CD1c-positive myeloid dendritic cell (primary cell): ENCODE results near the gene DDIAS.
A peak's percentile ranks its signal among the peaks of the same experiment; 100 is the strongest.
"Not testable (repeated sequence)": the region's sequence is repeated elsewhere in the genome, so short reads cannot be mapped to it uniquely, and the experiment has no call there.

Source experiments
- DNase-seq: peaks from one replicate; pipeline ENCODE4 v3.0.0-alpha.2; 2016; ENCODE audit errors: extremely low spot score

Gene DDIAS

GRCh38 chr11:82889133-82890001, 12.2 kb upstream of the DDIAS start:
- peak; percentile 61 for DNase-seq

DNA sequence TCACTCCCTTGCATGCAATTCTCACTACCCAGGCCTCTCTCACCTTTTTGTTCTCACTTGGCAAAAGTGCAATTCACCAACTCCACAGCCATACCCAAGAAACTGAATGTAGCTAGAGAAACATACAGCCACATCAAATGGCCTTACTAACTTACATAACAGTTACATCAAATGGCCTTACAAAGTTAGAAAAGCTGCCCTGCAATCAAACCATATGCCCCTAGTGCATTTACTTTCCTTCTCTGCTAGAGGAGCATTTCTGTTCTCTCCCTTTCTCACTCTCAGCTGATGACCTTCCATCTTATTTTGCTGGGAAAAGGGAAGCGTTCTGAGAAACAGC, 11.6 kb upstream of the DDIAS start:
- no peak for DNase-seq

GRCh38 chr11:82890936-82891335, 10.6 kb upstream of the DDIAS start:
- DNase-seq: peak; percentile 55

GRCh38 chr11:82892611-82893169, 8.8 kb upstream of the DDIAS start:
- no peak for DNase-seq

- DNase-seq: peak; percentile 75
These were observed 6.0 kb upstream of the DDIAS start for GRCh38 chr11:82895437-82896091.

- no peak for DNase-seq
These were observed 5.4 kb upstream of the DDIAS start for GRCh38 chr11:82896183-82896582.

GRCh38 chr11:82898241-82898640, 3.3 kb upstream of the DDIAS start:
- DNase-seq: peak; percentile 70

DNA sequence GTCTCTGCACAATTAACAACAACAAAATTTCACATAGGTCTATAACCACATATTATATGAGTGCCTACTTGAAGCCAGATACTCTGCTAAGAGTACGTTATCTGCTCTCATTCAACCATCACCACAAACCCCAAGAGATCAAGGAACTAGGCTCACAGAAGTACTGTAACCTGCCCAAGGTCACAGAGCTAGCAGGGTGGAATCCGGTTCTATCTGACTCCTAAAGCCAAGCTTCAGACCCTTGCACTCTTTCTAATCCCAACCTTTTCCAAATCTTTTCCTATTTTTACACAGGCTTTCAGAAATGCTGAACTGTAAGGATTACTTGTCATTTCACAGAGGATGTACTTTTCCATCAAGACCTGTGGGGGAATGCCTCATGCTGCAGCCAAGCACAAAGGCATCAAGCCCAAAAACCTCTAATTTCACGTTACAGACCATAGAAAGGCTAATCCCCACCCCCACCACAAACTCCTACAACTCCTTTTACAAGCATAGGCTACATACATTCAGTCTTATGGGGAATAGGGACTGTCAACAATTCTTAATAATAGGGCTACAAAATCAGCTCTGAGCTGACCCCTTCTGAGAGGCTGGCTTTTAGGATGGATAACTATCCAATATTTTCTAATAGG, 2.2 kb upstream of the DDIAS start:
- peak; percentile 24 for DNase-seq

- no peak for DNase-seq
These were observed 1.6 kb upstream of the DDIAS start for GRCh38 chr11:82899957-82900276.

DNA sequence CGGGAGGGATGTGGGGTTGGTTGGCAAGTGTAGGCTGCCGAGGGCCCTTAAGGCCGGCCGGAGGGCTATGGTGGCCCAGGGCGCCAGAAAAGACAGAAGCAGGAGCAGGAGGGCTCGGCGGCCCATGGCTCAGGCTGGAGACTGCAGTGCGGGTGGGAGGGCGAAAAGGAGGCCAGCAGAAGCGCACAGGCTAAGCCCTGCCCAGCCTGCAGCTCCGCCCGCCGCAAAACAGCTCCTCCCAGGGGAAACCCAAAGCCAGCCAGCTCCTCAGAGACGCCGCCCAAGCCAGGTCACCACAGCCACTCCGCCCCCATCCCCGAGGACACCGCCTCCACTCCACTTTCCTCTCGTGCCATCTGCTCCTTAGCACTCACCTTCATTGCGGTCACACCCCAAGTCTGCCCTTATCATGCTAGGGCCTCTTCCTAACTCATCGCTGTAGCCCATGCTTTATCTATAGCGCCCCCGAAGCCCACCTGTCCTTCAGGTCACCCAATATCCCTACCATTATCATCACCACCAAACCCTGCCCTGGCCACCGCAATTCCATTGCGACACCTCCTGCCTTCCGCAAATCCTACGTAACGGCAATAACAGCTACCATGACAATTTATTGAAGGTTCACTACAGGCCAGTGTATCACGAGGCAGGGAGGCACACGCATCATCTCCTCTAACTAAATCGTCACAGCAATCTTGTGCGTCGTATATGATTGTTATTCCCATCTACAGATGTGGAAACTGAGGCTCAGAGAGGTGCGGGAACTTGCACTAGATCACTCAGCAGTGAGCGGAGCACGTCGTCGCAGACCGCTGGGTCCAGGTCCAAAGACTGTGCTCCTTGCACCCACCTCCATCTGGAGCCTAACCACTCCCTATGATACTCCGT, 1.0 kb upstream of the DDIAS start, which contains the start of gene PRCP:
TSS of gene PRCP (minus strand) at position 154 of the 888 bp plus-strand sequence. CDS start at position 126, 28 bp downstream.
- DNase-seq: peak; percentile 95

GRCh38 chr11:82901922-82902485, 468 bp downstream of the DDIAS start:
- peak; percentile 20 for DNase-seq

DNA sequence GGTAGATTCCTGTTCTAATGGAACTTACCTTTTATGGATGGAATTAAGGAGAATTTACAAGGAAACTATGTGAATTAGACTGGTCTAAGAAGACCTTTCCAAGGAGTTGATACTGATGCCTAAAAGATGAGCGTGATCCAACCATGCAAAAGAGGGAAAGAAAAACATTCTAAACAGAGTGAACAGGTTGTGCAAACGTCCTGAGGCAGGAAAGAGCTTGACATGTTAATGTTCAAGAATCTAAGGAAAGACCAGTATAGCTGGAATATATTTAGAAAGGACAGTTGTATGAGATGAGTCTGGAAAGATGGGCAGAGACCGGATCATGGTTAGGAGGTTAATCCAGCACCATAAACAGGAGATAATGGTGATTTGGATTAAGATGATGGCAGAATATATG, 1.3 kb downstream of the DDIAS start:
- DNase-seq: no peak

DNA sequence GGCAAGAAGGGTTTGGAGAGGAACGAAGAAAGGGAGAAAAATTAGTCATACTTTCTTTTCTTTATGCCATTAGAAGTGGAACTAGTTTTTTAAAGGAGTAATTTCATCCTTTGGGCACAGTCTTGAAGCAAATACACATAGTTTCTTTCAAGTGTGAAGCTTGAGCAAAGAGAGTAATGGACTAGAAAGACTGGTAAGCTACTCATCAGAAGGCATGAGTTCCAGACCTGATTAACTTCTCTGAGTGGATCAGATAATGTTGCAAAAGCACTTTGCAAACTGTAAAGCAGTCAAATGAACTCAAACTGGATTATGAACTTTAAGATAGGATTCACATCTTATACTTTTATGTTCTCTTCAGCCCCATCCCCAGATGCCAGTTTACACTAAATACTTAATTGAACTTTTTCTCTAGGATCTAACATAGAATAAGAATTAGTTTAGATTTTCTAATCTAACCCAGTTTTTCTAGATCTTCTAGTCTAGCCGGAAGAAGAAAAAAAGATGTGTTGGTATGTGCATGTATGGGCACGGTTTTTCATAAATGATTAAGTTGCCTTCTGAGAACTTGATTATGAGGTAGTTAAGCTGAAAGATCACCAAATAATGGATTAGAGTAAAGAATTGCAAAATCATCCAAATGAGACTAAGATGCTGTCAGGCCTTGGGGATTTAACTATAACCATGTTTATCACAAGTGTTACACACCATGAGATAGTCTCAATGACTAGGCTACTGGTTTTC, 2.5 kb downstream of the DDIAS start:
- no peak for DNase-seq

DNA sequence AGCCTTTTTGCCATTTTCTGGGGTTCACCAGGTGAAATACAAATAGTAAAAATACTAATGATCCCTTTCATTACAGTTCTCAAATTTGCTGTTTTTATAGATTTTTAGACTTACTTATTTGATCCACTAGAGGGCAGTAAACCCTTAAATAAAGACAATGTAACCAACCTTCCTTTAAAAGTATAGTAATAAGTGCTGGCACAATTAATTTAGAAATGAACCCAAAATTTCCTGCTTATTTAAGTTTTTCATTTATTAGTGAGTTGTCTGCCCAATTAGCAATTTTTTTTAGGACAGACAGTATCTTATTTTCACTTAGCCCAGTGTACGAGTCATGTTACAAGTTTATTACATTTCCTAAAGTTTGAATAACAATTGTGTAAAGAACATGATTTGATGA, 4.7 kb downstream of the DDIAS start:
- DNase-seq: peak; percentile 71

GRCh38 chr11:82906931-82907330, 5.4 kb downstream of the DDIAS start:
- DNase-seq: no peak

DNA sequence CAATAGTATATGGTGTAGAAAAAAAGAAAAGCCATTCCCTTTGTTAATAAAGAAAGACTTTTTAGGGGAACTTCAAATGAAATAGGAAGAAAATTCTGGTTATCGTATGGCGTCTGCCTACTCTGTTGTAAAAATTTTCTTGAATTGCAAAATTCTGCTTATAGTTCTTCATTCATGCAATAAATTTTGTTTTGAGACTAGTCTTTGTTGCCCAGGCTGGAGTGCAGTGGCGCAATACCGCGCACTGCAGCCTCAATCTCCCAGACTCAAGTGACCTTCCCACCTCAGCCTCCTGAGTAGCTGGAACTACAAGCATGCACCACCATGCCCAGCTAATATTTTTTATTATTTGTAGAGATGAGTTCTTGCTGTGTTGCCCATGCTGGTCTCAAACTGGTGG, 5.8 kb downstream of the DDIAS start:
- DNase-seq: peak; percentile 60

GRCh38 chr11:82908311-82908710, 6.8 kb downstream of the DDIAS start:
- no peak for DNase-seq

DNA sequence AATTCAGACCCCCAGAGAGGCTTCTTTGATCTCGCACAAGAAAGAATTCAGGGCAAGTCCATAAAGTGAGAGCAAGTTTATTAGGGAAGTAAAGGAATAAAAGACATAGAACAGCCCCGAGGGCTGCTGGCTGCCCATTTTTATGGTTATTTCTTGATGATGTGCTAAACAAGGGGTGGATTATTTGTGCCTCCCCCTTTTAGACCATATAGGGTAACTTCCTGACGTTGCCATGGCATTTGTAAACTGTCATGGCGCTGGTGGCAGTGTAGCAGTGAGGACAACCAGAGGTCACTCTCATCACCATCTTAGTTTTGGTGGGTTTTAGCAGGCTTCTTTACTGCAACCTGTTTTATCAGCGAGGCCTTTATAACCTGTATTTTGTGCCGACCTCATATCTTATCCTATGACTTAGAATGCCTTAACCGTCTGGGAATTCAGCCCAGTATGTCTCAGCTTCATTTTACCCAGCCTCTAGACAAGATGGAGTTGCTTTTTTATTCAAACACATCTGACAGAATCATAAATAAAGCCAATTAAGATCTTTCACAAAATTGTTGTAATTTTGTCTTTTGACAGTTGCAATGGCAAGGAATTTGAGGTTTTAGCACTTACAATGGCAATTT, 7.6 kb downstream of the DDIAS start:
- no peak for DNase-seq

GRCh38 chr11:82919786-82920185, 18.2 kb downstream of the DDIAS start:
- DNase-seq: not testable (repeated sequence)

DNA sequence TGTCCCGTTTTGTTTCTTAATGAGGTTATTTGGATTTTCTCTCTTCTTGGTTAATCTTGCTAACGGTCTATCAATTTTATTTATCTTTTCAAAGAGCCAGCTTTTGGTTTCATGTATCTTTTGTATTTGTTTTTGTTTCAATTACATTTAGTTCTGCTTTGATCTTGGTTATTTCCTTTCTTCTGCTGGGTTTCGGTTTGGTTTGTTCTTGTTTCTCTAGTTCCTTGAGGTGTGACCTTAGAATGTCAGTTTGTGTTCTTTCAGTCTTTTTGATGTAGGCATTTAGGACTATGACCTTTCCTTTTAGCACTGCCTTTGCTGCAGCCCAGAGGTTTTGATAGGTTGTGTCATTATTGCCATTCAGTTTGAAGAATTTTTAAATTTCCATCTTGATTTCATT, 18.7 kb downstream of the DDIAS start:
- not testable (repeated sequence) for DNase-seq
